GM18868 (cell line): ENCODE data around the gene MGME1.
A peak's percentile ranks its signal among the peaks of the same experiment; 100 is the strongest.
"Not testable (repeated sequence)": the region's sequence is repeated elsewhere in the genome, so short reads cannot be mapped to it uniquely, and the experiment has no call there.

Experiments used
- ATAC-seq: cut with Tn5 transposase; IDR thresholded peaks from one replicate; pipeline ENCODE4 v1.9.1; 2021; ENCODE audit warnings: mild to moderate bottlenecking, moderate library complexity; ENCODE audit not compliant: unreplicated experiment

Gene MGME1

GRCh38 chr20:17959257-17959627, 9.6 kb upstream of the MGME1 start:
- ATAC-seq, result peak; percentile 31

- ATAC-seq, result not testable (repeated sequence)
Observed at GRCh38 chr20:17960400-17960885, 8.4 kb upstream of the MGME1 start.

- ATAC-seq, result peak; percentile 24
Observed at GRCh38 chr20:17960927-17961586, 7.8 kb upstream of the MGME1 start.

GRCh38 chr20:17961587-17961940, 7.3 kb upstream of the MGME1 start:
- no peak for ATAC-seq

- ATAC-seq, result no peak
Observed at GRCh38 chr20:17963114-17963897, 5.5 kb upstream of the MGME1 start.

- no peak for ATAC-seq
Observed at GRCh38 chr20:17964073-17964472, 4.7 kb upstream of the MGME1 start.

GRCh38 chr20:17964632-17965031, 4.2 kb upstream of the MGME1 start:
- ATAC-seq, result no peak

- ATAC-seq, result no peak
Observed at GRCh38 chr20:17965042-17965697, 3.6 kb upstream of the MGME1 start.

- no peak for ATAC-seq
Observed at GRCh38 chr20:17966432-17967310, 2.1 kb upstream of the MGME1 start.

- no peak for ATAC-seq
Observed at GRCh38 chr20:17967521-17968365, 1.1 kb upstream of the MGME1 start.

GRCh38 chr20:17969278-17969883, 563 bp downstream of the MGME1 start:
- peak; percentile 1 for ATAC-seq

GRCh38 chr20:17969884-17970409, 1.1 kb downstream of the MGME1 start:
- no peak for ATAC-seq

- no peak for ATAC-seq
Observed at GRCh38 chr20:17971300-17972013, 2.6 kb downstream of the MGME1 start.

GRCh38 chr20:17972121-17972520, 3.3 kb downstream of the MGME1 start:
- ATAC-seq, result no peak

GRCh38 chr20:17976305-17976704, 7.5 kb downstream of the MGME1 start:
- ATAC-seq, result no peak

GRCh38 chr20:17985388-17986018, 16.7 kb downstream of the MGME1 start:
- no peak for ATAC-seq

- no peak for ATAC-seq
Observed at GRCh38 chr20:17987988-17988387, 19.2 kb downstream of the MGME1 start.

- ATAC-seq, result no peak
Observed at GRCh38 chr20:17990278-17990972, 21.6 kb downstream of the MGME1 start.
